Fibroblast of mammary gland (primary cell): Measurements from ENCODE around the gene SYT14.

Experiments used
- DNase-seq: peaks from one replicate; pipeline ENCODE4 v3.0.0-alpha.2; 2010; ENCODE audit warnings: low read depth
- H3K4me3 ChIP-seq: 2 replicates; pipeline ENCODE4 v1.5.1; 2011; ENCODE audit warnings: low read depth, mild to moderate bottlenecking, low read length, moderate library complexity; ENCODE audit not compliant: control insufficient read depth
- CTCF ChIP-seq: conservative IDR thresholded peaks from 2 replicates; pipeline ENCODE4 v1.5.1; 2011; ENCODE audit warnings: low read depth, low read length, inconsistent platforms; ENCODE audit not compliant: control insufficient read depth, insufficient read depth

SYT14 gene

GRCh38 chr1:209945377-209945776, 7.4 kb downstream of the SYT14 start:
- TF ChIP-seq CTCF: no peak

GRCh38 chr1:209948155-209948554, 10.1 kb downstream of the SYT14 start:
- no peak overlapping the region for H3K4me3 ChIP-seq
- no peak for DNase-seq
- TF ChIP-seq CTCF: no peak

More at GRCh38 chr1:209945377-209945776, 7.4 kb downstream of the SYT14 start:
- no peak overlapping the region for H3K4me3 ChIP-seq
- DNase-seq: no peak

DNA sequence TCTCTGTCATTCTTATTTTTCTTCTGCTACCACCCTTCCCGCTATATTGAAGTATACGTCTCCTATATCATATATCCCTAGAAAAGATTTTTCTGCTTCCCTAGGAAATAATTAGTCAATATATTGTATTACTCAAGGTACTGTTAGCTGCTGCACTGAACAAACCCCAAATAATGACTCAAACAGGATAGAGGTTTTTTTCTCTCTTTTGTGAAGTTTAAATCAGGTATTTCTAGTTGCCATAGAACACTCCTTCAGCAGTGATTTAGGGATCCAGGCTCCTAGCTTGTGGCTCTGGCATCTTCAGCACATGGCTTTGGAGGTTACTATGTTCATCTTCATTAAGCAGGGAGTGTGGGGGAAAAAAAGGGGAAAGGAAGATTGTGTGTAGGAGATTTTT, 18.1 kb downstream of the SYT14 start:
- TF ChIP-seq CTCF: no peak
- no peak overlapping the region for H3K4me3 ChIP-seq
- DNase-seq: no peak

DNA sequence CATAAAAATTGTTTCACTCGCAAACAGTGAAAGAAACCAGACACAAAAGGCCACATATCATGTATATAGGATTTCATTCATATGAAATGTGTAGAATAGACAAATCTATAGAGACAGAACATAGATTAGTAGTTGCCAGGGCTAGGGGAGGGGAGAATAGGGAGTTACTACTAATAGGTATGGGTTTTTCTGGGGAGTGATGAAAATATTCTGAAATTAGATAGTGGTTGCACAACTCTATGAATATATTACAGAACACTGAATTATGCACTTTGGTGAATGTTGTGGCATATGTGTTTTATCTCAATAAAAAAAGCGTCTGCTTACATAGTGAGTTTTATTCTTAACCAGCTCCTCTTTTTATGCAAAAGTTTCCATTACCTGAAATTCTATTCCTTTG, 21.6 kb downstream of the SYT14 start:
- no peak overlapping the region for H3K4me3 ChIP-seq
- TF ChIP-seq CTCF: no peak
- DNase-seq: no peak

DNA sequence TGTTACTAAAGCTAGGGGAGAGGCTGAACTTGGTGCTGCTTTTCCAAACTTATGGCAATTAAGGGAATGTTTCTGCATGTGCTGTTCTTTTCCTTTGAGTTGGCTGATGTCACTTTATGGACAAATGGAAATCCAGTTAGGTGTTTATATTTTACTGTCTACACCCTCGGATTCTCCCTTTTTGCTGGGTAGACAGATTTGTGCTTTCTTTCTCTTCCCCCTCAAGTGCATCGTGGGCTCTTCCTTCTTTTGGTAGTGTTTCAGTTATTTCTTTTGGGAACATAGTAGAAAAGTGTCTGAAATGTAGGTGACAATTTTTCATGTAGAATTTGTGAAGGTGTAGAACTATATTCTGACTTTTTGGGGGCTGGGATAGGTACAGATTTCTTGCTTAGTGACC, 22.9 kb downstream of the SYT14 start:
- DNase-seq: no peak

DNA sequence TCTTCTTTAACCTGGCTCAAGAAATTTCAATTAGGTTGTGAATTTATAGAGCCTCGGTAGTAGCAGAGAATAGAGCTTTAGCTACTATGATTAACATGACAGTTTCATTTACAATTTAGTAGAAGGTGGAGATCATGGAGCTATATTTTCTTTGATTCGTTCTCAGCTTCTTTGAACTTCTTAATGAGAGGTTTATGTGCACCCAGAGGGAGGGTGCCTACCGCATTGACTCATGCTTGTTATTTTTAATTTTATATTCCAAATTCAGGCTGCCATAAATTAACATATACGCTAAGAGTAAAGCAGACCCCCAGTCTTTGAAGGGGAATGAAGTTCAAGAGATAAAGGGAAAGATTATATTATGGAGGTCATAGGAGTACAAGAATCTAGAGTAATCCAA, 24.4 kb downstream of the SYT14 start:
- no peak for DNase-seq
- no peak overlapping the region for H3K4me3 ChIP-seq
- TF ChIP-seq CTCF: no peak

More for the DNA sequence above, 22.9 kb downstream of the SYT14 start:
- TF ChIP-seq CTCF: no peak
- no peak overlapping the region for H3K4me3 ChIP-seq

GRCh38 chr1:209962856-209963255, 24.8 kb downstream of the SYT14 start:
- no peak for DNase-seq
- TF ChIP-seq CTCF: no peak
- H3K4me3 ChIP-seq: no peak overlapping the region
